Measurements from ENCODE around the gene LRRC27.

The LRRC27 gene

DNA sequence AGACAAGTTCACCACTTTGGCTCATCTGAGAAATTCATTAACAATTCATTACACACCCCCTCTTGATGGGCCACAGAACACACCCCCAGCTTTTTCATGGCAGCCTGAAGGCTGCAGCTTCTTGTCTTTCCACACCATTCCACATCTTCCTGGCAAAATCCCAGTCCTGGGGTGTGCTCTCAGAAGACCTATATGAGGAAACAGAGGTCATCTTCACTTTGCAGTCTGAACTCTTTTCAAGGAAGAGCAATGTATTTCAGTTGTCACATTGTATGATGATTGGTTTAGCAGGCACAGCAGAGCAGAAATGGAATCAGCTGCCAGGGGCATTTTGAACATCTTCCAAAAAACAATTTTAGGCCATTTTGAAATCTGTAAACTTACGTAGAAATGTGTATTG, 7.8 kb upstream of the LRRC27 start:
- ChIA-PET POLR2A (no interaction called here), CTCF (interaction anchor here (1.6 kb wide), 1 partner anchor 27 kb away, joined by 3 read pairs; no protein-coding TSS in a partner anchor)
- DNase-seq (ENCODE audit: low read depth, low spot score): no peak
- no peak overlapping the region for H3K4me3 ChIP-seq (ENCODE audit: low read depth, low read length)
- TF ChIP-seq, protein P1, sequence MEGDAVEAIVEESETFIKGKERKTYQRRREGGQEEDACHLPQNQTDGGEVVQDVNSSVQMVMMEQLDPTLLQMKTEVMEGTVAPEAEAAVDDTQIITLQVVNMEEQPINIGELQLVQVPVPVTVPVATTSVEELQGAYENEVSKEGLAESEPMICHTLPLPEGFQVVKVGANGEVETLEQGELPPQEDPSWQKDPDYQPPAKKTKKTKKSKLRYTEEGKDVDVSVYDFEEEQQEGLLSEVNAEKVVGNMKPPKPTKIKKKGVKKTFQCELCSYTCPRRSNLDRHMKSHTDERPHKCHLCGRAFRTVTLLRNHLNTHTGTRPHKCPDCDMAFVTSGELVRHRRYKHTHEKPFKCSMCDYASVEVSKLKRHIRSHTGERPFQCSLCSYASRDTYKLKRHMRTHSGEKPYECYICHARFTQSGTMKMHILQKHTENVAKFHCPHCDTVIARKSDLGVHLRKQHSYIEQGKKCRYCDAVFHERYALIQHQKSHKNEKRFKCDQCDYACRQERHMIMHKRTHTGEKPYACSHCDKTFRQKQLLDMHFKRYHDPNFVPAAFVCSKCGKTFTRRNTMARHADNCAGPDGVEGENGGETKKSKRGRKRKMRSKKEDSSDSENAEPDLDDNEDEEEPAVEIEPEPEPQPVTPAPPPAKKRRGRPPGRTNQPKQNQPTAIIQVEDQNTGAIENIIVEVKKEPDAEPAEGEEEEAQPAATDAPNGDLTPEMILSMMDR (IDR thresholded peaks at IDR 0.05; ENCODE audit: insufficient read depth, low read length, missing control alignments): no peak

DNA sequence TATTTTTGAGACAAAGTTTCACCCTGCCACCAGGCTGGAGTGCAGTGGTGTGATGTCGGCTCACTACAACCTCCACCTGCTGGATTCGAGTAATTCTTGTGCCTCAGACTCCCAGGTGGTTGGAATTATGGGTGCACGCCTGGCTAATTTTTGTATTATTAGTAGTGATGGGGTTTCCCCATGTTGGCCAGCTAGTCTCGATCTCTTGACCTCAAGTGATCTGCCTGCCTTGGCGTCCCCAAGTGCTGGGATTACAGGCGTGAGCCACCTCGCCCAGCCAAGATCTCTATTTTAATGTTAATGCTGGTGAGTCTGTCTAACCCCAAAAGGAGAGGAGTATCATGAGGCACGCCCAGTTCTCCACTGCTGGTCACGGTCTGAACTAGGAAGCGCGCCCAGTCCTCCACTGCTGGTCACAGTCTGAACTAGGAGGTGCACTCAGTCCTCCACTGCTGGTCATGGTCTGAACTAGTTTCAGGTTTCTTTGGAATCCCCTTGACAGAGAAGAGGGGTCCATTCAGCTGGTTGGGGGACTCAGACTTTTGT, 5.6 kb upstream of the LRRC27 start:
- no peak overlapping the region for H3K4me3 ChIP-seq (ENCODE audit: low read depth, low read length)
- TF ChIP-seq, protein P1 (IDR thresholded peaks at IDR 0.05; ENCODE audit: insufficient read depth, low read length, missing control alignments): no peak
- CTCF ChIA-PET: interaction anchor here (1.1 kb wide), 1 partner anchor 88 kb away, joined by 3 read pairs; no protein-coding TSS in a partner anchor
- no peak for DNase-seq (ENCODE audit: low read depth, low spot score)
- POLR2A ChIA-PET: no interaction called here

- no peak overlapping the region for H3K4me3 ChIP-seq (ENCODE audit: low read depth, low read length)
- no peak for DNase-seq (ENCODE audit: low read depth, low spot score)
- ChIA-PET POLR2A (no interaction called here), CTCF (interaction anchor here (1.1 kb wide), 1 partner anchor 88 kb away, joined by 3 read pairs; no protein-coding TSS in a partner anchor)
- TF ChIP-seq, protein P1 (IDR thresholded peaks at IDR 0.05; ENCODE audit: insufficient read depth, low read length, missing control alignments): no peak
Observed at GRCh38 chr10:132326925-132327324, 5.1 kb upstream of the LRRC27 start.

- ChIA-PET POLR2A (no interaction called here), CTCF (no interaction called here)
- TF ChIP-seq, protein P1 (IDR thresholded peaks at IDR 0.05; ENCODE audit: insufficient read depth, low read length, missing control alignments): no peak
- no peak for DNase-seq (ENCODE audit: low read depth, low spot score)
- no peak overlapping the region for H3K4me3 ChIP-seq (ENCODE audit: low read depth, low read length)
Observed at GRCh38 chr10:132328106-132328505, 3.9 kb upstream of the LRRC27 start.

DNA sequence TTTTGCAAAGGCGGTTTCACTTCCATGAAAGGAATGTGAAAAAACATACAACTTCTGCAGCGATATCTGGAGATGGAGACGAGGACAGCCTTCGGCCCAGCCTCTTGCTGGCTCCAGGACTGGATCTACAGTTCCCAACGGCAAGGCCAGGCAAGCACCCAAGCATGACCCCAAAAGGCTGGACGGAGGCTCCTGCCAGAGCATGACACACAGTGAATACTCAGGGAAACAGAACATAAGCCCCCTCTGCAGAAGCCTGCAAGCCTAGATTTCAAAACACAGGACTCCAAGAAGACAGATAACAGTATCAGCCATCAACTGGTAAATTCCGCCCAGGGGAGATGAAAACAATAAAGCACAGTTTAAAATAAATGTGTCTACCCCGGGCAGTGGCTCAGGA, 3.3 kb upstream of the LRRC27 start:
- POLR2A ChIA-PET: no interaction called here
- DNase-seq (ENCODE audit: low read depth, low spot score): no peak
- H3K4me3 ChIP-seq (ENCODE audit: low read depth, low read length): no peak overlapping the region

More for the DNA sequence above, 3.3 kb upstream of the LRRC27 start:
- CTCF ChIA-PET: no interaction called here
- TF ChIP-seq, protein P1 (IDR thresholded peaks at IDR 0.05; ENCODE audit: insufficient read depth, low read length, missing control alignments): no peak

Measured in AG04449 (cell line).